ENCODE measurements around the gene SLC6A8. TPM values are rescaled to one million over a fixed set of nuclear protein-coding genes. Genes with fewer than 3 reads are reported as not detected.

Gene SLC6A8
- total and polyA plus RNA-seq, 5 experiments from 2014 or later = 0.04 to 0.49 (median 0.24) TPM; not detected in 1

DNA sequence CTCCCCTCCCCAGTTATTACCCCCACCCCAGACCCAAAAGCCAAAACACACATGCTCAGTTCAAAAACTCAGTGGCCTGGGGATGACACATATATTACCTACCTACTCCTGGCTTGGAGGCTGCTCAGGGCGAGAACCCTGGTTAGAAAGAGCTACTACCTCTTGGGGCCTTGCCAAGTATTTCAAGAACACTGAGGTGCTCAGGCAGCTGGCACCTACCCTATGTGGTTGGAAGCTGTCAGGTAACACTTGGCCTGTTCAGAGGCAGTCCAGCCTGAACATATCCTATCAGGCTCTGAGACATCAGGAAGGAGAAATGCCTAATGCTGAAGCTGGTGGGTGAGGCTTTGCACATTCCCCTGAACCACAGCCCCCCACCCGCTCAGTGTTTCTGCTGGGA is 31.5 kb downstream of the SLC6A8 start:
- DNase-seq = no peak
- Mint-ChIP-seq H3K27ac (peak overlapping the region in 1 of 10 donors; percentile 53), H3K36me3 (peaks cover 0 to 63% (median 3%) of the 10 kb centered on the region in 3 donors), H3K27me3 (no peaks in the 10 kb centered on the region), H3K9me3 (no peaks in the 10 kb centered on the region), H3K4me3 (no peak overlapping the region), H3K4me1 (peaks cover 2 to 40% (median 27%) of the 10 kb centered on the region in 4 donors)
- no peak for ATAC-seq
- POLR2A ChIA-PET = interaction anchor here (0.6 kb wide), 1 partner anchor 259 kb away, joined by 6 read pairs; no protein-coding TSS in a partner anchor

- POLR2A ChIA-PET = interaction anchor here (0.6 kb wide), 1 partner anchor 258 kb away, joined by 6 read pairs; no protein-coding TSS in a partner anchor
- ATAC-seq (no peak), DNase-seq (no peak)
- Mint-ChIP-seq H3K4me3 (no peak overlapping the region), H3K36me3 (peaks cover 0 to 59% (median 3%) of the 10 kb centered on the region in 3 donors), H3K9me3 (no peaks in the 10 kb centered on the region), H3K4me1 (peaks cover 2 to 40% (median 27%) of the 10 kb centered on the region in 4 donors), H3K27me3 (no peaks in the 10 kb centered on the region), H3K27ac (no peak overlapping the region)
These were observed 32.0 kb downstream of the SLC6A8 start for GRCh38 chrX:153719701-153720100.

- Mint-ChIP-seq H3K4me3 (peak overlapping the region; percentile 77 to 92 (median 86)), H3K27ac (peak overlapping the region; percentile 31 to 92 (median 82)), H3K9me3 (no peaks in the 10 kb centered on the region), H3K36me3 (peaks cover 0 to 34% (median 3%) of the 10 kb centered on the region in 3 donors), H3K4me1 (peaks cover 3 to 52% (median 38%) of the 10 kb centered on the region in 4 donors), H3K27me3 (no peaks in the 10 kb centered on the region)
- POLR2A ChIA-PET = interaction anchor here (0.5 to 1.0 kb wide), 2 partner anchors 38 to 168 kb away, joined by 3 to 6 read pairs; no protein-coding TSS in a partner anchor
- peak in 1 of 10 donors; percentile 8 for DNase-seq
- ATAC-seq = no peak
These were observed 35.1 kb downstream of the SLC6A8 start for GRCh38 chrX:153722704-153723350.

DNA sequence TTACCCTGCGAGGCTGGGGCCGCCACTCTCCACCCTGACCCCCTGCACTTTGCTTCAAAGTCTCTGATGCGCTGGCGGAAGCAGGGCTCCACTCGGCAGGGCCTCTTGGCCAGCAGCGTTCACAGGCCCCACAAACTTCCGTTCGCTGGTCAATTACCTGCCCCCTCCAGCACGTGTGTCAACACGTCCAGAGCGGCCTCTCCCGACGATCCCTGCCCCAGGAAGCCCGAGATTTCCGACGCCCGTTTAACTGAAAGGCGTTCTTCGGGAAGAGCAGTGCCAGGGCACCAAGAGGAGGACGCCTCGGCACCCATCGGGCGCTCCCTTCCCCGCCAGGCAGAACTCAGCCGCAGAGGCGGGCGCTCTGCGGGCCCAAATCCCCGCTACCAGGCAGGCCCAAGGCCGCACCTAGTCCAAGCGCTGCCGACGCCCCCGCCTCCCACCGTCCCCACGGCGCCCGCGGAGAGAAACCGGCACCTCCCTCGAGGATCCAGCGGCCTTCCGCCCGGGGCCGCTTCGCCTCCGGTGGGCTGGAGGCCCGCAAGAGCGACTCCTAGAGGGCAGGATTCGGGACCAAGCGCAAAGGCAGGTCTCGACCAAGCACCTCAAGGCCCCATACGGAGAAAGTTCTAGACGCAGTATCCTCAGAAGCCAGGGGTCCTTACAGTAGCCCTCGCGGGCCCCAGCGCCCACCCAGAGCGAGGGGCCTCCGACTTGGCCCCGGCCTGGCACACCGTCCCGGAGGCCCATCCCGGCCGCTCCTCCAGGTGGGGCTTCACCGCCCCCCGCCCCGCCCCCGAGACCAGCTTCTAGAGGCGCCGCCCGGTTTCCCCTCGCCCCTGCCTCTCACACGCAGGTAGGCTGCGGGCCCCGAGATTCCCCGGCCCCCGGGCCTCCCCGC is 35.9 kb downstream of the SLC6A8 start:
- Mint-ChIP-seq H3K36me3 (peaks cover 0 to 28% (median 3%) of the 10 kb centered on the region in 3 donors), H3K4me1 (peaks cover 3 to 54% (median 38%) of the 10 kb centered on the region in 4 donors), H3K4me3 (peak overlapping the region; percentile 77 to 92 (median 86)), H3K27me3 (no peaks in the 10 kb centered on the region), H3K27ac (peak overlapping the region; percentile 31 to 92 (median 83)), H3K9me3 (no peaks in the 10 kb centered on the region)
- ATAC-seq (peak; percentile 38 to 52), DNase-seq (peak in 7 of 10 donors; percentile 38 to 70 (median 46))
- POLR2A ChIA-PET = interaction anchor here (0.5 to 1.0 kb wide), 6 partner anchors 16 to 819 kb away, joined by 3 to 6 read pairs (median 4); no protein-coding TSS in a partner anchor

DNA sequence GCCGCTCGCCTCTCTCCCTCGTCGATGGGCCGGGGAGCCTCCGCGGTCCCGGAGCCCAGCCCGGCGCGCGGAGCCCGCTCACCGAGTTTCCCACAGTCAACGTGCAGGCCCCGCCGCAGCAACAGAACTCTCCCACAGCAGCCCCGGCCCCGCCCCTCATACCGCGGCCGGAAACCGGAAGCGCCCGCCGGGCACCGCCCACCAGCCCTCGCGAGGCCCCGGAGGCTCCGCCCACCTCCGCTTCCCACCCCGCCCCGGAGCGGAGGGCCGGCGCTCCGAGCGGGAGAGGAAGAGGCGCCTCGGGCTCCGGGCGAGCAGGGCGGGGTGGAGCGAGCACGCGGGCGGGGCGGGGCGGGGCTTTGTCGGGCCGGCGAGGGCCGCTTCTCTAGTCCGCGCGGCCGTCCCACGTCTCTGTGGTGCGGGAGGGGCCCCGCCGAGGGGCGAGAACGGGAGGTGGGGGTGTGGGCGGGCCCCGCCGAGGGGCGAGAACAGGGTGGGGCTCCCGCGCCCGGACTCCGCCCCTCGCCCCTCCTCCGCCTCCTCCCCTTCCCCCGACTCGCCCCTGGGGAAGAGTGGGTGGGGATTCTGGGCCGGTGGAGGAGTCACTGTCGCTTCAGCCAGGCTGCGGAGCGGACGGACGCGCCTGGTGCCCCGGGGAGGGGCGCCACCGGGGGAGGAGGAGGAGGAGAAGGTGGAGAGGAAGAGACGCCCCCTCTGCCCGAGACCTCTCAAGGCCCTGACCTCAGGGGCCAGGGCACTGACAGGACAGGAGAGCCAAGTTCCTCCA is 36.7 kb downstream of the SLC6A8 start, which contains the start of the genes ABCD1 and BCAP31:
Gene ABCD1 (plus strand): TSS at position 605 of the 787 bp plus-strand sequence. CDS start 411 bp downstream, outside the sequence.
Gene BCAP31 (minus strand): TSS at position 136 of the 787 bp plus-strand sequence. CDS start 1,143 bp downstream, outside the sequence.
- peak; percentile 80 to 92 (median 88) for DNase-seq
- Mint-ChIP-seq H3K9me3 (no peaks in the 10 kb centered on the region), H3K36me3 (peaks cover 0 to 20% (median 2%) of the 10 kb centered on the region in 3 donors), H3K4me3 (peak within 1 kb of the TSS; percentile 77 to 92 (median 86)), H3K4me1 (peaks cover 3 to 47% (median 35%) of the 10 kb centered on the region in 4 donors), H3K27ac (peak within 1 kb of the TSS; percentile 31 to 92 (median 83)), H3K27me3 (no peaks in the 10 kb centered on the region)
- POLR2A ChIA-PET = interaction anchor here (0.6 to 0.8 kb wide), 3 partner anchors 155 to 818 kb away, joined by 3 to 5 read pairs (median 4); no protein-coding TSS in a partner anchor
- ATAC-seq = peak; percentile 66 to 76

GRCh38 chrX:153725039-153725831 is 37.5 kb downstream of the SLC6A8 start:
- Mint-ChIP-seq H3K4me1 (peaks cover 3 to 42% (median 33%) of the 10 kb centered on the region in 4 donors), H3K27me3 (no peaks in the 10 kb centered on the region), H3K4me3 (peak overlapping the region in 8 of 10 donors; percentile 68 to 86 (median 77)), H3K36me3 (peaks cover 0 to 17% (median 4%) of the 10 kb centered on the region in 3 donors), H3K9me3 (no peaks in the 10 kb centered on the region), H3K27ac (peak overlapping the region in 2 of 10 donors; percentile 51 to 86)
- POLR2A ChIA-PET = interaction anchor here (1.1 kb wide), 1 partner anchor 187 kb away, joined by 3 read pairs; no protein-coding TSS in a partner anchor
- peak; percentile 7 for ATAC-seq
- peak in 6 of 10 donors; percentile 6 to 39 (median 22) for DNase-seq

DNA sequence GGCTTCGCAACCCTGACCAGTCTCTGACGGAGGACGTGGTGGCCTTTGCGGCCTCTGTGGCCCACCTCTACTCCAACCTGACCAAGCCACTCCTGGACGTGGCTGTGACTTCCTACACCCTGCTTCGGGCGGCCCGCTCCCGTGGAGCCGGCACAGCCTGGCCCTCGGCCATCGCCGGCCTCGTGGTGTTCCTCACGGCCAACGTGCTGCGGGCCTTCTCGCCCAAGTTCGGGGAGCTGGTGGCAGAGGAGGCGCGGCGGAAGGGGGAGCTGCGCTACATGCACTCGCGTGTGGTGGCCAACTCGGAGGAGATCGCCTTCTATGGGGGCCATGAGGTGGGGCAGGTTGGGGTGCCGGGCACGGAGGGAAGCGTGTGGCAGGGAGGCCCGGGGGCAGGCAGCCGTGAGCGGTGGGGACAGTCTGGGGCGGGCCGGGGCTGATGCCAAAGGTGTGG is 38.1 kb downstream of the SLC6A8 start:
- ATAC-seq (no peak), DNase-seq (peak in 1 of 10 donors; percentile 15)
- Mint-ChIP-seq H3K27me3 (no peaks in the 10 kb centered on the region), H3K4me1 (peaks cover 3 to 42% (median 32%) of the 10 kb centered on the region in 4 donors), H3K27ac (peak overlapping the region in 4 of 10 donors; percentile 41 to 86 (median 60)), H3K36me3 (peaks cover 0 to 14% (median 4%) of the 10 kb centered on the region in 3 donors), H3K9me3 (no peaks in the 10 kb centered on the region), H3K4me3 (peak overlapping the region in 9 of 10 donors; percentile 29 to 86 (median 68))
- POLR2A ChIA-PET = interaction anchor here (1.1 to 1.4 kb wide), 2 partner anchors 14 to 187 kb away, joined by 3 to 4 read pairs; no protein-coding TSS in a partner anchor

DNA sequence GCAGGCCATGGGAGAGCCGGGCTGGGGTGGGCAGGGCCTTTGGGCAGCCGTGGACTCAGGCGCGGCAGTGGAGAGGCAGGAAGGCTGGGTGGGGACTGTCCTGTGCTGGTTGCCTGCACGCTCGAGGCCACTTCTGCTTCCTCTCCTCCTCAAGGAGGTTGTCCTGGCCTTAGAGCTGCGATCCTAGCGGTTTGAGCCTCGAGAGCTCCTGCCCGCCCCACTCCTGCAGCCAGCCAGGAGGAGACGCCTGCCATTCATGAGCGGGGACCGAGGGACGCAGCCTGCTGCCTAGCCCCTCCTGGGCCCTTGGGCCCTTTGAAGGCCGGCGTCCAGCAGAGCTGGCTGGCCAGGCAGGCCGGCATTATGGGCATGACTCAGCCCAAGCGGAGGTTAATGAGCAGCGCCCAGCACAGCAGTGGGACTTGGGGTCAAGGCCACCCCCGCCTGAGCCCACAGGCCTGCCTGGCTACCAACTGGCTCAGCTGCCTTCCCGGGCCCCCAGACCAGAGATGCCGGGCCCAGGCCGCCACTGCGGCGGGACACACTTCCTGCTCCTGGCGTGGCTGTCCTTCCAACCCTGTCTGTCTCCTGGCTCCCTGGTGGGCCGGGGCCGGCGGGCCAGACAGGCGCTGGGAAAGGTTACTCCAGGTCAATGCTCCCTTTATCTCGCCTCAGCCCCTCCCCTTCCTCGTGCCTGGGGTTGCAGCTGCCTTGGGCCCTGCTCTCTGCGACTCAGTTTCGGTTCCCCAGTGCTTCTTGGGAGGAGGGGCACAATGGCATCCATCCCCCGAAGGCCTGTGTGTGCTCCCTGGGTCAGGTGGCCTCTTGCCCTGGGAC is 38.8 kb downstream of the SLC6A8 start:
- ATAC-seq (no peak), DNase-seq (peak in 5 of 10 donors; percentile 16 to 42 (median 25))
- Mint-ChIP-seq H3K4me3 (peak overlapping the region; percentile 64 to 86 (median 70)), H3K27ac (peak overlapping the region in 9 of 10 donors; percentile 57 to 87 (median 66)), H3K4me1 (peaks cover 3 to 44% (median 34%) of the 10 kb centered on the region in 4 donors), H3K27me3 (no peaks in the 10 kb centered on the region), H3K36me3 (peaks cover 4 to 18% (median 7%) of the 10 kb centered on the region in 3 donors), H3K9me3 (peaks cover 0 to under 1% (median 0%) of the 10 kb centered on the region in 9 donors)
- POLR2A ChIA-PET = interaction anchor here (1.1 to 1.4 kb wide), 2 partner anchors 13 to 186 kb away, joined by 3 to 4 read pairs; no protein-coding TSS in a partner anchor

- peak overlapping the region; percentile 64 to 86 (median 70) for H3K4me3 Mint-ChIP-seq
- peaks cover 2 to 42% (median 30%) of the 10 kb centered on the region in 4 donors for H3K4me1 Mint-ChIP-seq
- H3K36me3 Mint-ChIP-seq = peaks cover 9 to 20% (median 13%) of the 10 kb centered on the region in 3 donors
- peak overlapping the region in 9 of 10 donors; percentile 57 to 87 (median 66) for H3K27ac Mint-ChIP-seq
- peaks cover 0 to 3% (median 0%) of the 10 kb centered on the region in 9 donors for H3K9me3 Mint-ChIP-seq
- POLR2A ChIA-PET = interaction anchor here (1.4 kb wide), 1 partner anchor 12 kb away, joined by 4 read pairs; no protein-coding TSS in a partner anchor
- no peaks in the 10 kb centered on the region for H3K27me3 Mint-ChIP-seq
- ATAC-seq = no peak
- DNase-seq = no peak
These were observed 39.6 kb downstream of the SLC6A8 start for GRCh38 chrX:153727123-153727931.
